Inferior parietal cortex (tissue), 1 donor: ENCODE results near the gene LARP4B.
"Not testable (repeated sequence)": the region's sequence is repeated elsewhere in the genome, so short reads cannot be mapped to it uniquely, and the experiment has no call there.

Experiments used
- DNase-seq: peaks from one replicate; pipeline ENCODE4 v3.0.0-alpha.2; 2016; ENCODE audit errors: extremely low spot score

Gene LARP4B

DNA sequence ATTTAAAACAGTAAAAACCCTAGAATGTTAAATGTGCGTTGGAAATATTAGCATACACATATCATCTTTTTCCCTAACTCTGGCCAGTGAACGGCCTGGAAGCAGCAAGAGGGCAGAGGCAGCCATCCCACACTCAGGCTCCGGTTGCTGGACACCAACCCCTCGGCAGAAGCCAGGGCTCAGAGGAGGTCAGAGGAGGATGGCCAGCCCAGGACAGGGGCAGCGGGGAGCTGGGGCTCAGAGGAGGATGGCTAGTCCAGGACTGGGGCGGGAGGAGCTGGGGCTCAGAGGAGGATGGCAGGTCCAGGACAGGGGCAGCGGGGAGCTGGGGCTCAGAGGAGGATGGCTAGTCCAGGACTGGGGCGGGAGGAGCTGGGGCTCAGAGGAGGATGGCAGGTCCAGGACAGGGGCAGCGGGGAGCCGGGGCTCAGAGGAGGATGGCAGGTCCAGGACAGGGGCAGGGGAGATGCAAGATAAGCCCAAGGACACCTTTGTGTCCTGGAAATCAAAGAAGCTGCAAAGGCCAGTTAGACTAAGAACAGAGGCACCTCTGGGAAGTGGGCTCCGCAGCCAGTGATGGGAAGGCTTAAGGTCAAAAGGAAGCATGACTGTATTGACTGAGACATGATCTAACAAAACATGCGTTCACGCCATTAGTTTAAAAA lies 161.3 kb downstream of the LARP4B start:
- DNase-seq, result not testable (repeated sequence)

DNA sequence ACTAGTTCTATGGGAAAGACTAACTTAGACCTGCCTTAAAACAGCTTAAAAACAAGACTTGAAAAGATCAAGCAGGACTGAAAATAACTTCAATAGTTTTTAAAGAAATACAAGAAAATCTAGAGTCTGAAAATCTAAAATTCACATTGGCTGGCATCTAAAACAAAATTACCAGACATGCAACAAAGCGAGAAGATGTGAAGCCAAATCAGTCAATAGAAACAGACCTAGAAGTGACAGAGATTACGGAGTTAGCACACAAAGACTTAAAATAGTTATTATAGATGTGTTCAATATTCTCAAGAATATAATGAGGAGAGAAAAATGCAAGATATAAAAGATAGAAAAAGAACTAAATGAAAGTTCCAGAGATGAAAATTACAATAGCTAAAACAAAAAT lies 163.7 kb downstream of the LARP4B start:
- no peak for DNase-seq

DNA sequence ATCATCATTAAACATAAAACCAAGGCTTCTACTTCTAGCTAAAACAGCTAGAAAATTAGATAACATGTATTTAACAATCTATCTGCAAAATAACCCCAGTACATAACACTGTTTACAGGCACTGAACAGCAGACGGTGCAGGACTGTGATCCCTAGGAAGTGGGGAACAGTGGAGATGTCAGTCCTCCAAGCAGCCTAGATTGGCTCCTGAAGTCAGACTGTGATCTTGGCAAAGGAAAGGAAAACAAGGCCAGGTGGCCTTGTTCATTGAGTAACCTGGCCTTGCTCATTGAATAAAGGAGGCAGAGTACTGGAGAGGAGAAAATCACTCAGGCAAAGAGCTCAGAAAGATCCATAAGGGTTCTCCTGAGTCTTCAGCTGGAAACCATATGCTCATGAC lies 164.3 kb downstream of the LARP4B start:
- no peak for DNase-seq

DNA sequence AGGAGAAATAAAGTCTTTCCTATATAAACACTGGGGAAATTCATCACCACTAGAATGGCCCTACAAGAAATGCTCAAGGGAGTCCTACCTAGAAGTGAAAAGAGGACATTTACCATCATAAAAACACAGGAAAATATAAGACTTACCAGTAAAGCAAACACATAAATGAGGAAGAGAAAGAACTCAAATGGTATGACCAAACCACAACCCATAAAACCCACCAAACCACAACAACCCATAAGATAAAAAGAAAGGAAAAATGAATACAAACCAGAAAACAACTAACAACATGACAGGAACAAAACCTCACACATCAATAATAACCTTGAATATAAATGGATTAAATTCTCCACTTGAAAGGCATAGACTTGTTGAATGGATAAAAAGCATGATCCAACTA lies 170.1 kb downstream of the LARP4B start:
- DNase-seq, result no peak

DNA sequence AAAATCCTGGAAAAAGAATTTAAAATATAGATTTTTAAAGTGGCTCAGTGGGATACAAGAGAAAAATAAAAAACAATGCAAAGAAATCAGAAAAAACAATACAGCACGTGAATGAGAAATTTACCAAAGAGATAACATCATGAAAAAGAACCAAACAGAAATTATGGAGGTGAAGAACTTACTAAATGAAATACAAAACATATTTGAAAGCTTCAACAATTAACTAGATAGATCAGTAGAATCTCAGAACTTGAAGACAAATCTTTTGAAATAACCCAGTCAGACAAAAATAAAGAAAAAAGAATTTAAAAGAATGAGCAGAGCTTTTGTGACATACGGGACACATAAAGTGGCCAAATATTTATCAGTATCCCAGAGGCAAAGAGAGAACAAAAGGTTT lies 170.9 kb downstream of the LARP4B start:
- no peak for DNase-seq

DNA sequence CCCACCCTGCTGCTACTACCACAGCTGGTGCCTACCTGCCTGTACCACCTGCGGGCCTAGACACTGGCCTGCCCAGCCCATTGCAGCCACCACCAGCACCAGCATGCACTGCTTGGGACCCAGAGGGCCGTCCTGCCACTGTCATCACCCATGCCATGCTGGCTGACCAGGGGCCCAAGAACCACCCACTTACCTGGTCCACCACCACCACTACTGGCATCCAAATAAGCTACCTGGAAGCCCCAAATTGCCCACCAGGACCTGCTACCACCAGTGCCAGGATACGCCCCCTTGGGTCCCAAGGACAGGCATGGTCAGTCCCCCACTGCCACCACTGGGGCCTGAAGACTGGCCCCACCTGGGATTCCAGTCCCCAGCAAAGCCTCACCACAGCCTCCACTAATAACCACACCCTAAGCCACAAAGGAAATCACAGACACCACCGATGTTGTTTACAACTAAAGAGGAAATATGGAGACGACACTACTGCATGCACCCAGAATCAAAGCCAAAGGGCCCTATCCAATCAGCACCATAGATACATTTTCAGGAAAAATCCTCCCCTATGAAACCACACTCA lies 171.5 kb downstream of the LARP4B start:
- no peak for DNase-seq
